ENCODE results near the gene GNAZ.

GNAZ gene

DNA sequence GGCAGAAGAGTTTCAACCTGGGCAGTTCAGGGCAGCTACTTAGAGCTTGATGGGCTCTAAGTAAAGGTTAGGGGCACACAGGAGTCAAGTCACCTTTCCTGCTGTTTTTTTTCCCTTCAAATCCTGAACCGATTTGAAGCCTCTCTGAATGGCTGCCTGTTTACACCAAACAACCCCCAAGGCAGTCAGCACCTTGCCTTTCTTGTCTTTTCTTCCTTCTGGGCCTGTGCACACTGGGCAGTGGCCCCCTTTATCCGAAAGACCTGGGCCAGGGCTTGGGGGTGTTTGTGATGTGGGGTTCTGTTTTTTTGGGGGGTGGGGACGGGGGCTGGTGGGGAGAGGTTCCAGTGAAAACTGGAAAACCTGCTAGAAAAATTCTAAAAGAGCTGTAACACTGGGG lies 67.1 kb downstream of the GNAZ start:
- DNase-seq (ENCODE audit: insufficient read length, low spot score) (no peak), FAIRE-seq (no peak)
- TF ChIP-seq POLR2AphosphoS5 (IDR thresholded peaks at IDR 0.05; ENCODE audit: low read depth, low read length) (no peak), TAF1 (IDR thresholded peaks at IDR 0.05; ENCODE audit: low read depth, low read length) (no peak), POLR2A (IDR thresholded peaks at IDR 0.05; ENCODE audit: low read depth, low read length) (no peak), POU2F2 (IDR thresholded peaks at IDR 0.05; ENCODE audit: low read depth, low read length) (no peak), SPI1 (IDR thresholded peaks at IDR 0.05; ENCODE audit: low read depth, low read length) (no peak), PAX5 (IDR thresholded peaks at IDR 0.05; ENCODE audit: insufficient read depth, low read length, severe bottlenecking) (no peak)

- peak; percentile 72 for TF ChIP-seq SPI1 (IDR thresholded peaks at IDR 0.05; ENCODE audit: low read depth, low read length)
- TF ChIP-seq POU2F2 (IDR thresholded peaks at IDR 0.05; ENCODE audit: low read depth, low read length): no peak
- DNase-seq (ENCODE audit: insufficient read length, low spot score): no peak
- peak; percentile 74 for FAIRE-seq
Measured at GRCh38 chr22:23137905-23138561, 67.7 kb downstream of the GNAZ start.

GRCh38 chr22:23138584-23139435 lies 68.5 kb downstream of the GNAZ start:
- TF ChIP-seq TAF1 (IDR thresholded peaks at IDR 0.05; ENCODE audit: low read depth, low read length) (no peak), PAX5 (IDR thresholded peaks at IDR 0.05; ENCODE audit: insufficient read depth, low read length, severe bottlenecking) (no peak), POLR2A (IDR thresholded peaks at IDR 0.05; ENCODE audit: low read depth, low read length) (no peak), SPI1 (IDR thresholded peaks at IDR 0.05; ENCODE audit: low read depth, low read length) (no peak), POLR2AphosphoS5 (IDR thresholded peaks at IDR 0.05; ENCODE audit: low read depth, low read length) (no peak), POU2F2 (IDR thresholded peaks at IDR 0.05; ENCODE audit: low read depth, low read length) (no peak)
- FAIRE-seq: no peak
- DNase-seq (ENCODE audit: insufficient read length, low spot score): no peak

- TF ChIP-seq TAF1 (IDR thresholded peaks at IDR 0.05; ENCODE audit: low read depth, low read length): no peak
- TF ChIP-seq PAX5 (IDR thresholded peaks at IDR 0.05; ENCODE audit: insufficient read depth, low read length, severe bottlenecking): no peak
- no peak for TF ChIP-seq SPI1 (IDR thresholded peaks at IDR 0.05; ENCODE audit: low read depth, low read length)
- no peak for TF ChIP-seq POLR2A (IDR thresholded peaks at IDR 0.05; ENCODE audit: low read depth, low read length)
- no peak for TF ChIP-seq POU2F2 (IDR thresholded peaks at IDR 0.05; ENCODE audit: low read depth, low read length)
- TF ChIP-seq POLR2AphosphoS5 (IDR thresholded peaks at IDR 0.05; ENCODE audit: low read depth, low read length): no peak
- no peak for DNase-seq (ENCODE audit: insufficient read length, low spot score)
- no peak for FAIRE-seq
Measured at GRCh38 chr22:23140385-23140784, 70.1 kb downstream of the GNAZ start.

DNA sequence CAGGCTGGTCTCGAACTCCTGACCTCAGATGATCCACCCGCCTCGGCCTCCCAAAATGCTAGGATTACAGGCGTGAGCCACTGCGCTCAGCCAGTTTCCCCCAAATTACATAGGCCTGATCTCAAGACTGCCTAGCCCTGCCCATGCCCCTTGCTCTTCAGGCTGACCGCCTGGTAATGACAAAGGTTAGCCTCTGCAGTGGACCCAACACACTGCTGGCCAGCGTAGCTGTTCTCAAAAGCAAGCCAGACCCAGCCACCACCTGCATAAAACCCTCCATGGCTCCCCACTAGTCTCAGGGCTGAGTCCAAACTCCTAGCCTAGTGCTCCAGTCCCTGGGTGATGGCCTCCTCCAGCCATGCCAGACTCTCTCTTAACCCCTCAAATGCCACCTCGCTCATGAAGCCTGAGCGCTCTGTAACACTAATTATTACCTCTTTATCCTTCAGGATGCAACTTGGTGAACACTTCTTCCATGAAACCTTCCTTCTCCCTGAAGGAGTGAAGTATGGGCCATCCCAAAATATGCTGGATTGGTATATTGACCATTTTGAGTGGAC lies 72.3 kb downstream of the GNAZ start:
- FAIRE-seq: no peak

DNA sequence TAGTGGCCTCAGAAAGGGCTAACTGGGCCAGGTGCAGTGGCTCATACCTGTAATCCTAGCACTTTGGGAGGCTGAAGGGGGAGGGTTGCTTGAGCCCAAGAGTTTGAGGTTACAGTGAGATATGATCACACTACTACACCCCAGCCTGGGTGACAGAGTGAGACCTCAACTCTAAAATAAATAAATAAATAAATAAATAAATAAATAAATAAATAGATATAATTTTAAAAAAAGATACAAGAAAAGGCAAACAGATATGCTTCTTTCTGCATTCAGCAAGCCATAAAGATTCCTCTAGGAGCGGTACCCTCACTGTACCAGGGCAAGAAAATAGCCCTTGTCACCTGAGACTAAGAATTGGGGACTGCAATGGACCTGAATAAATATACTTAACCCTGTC lies 72.8 kb downstream of the GNAZ start:
- FAIRE-seq (no peak), DNase-seq (ENCODE audit: insufficient read length, low spot score) (no peak)
- TF ChIP-seq SPI1 (IDR thresholded peaks at IDR 0.05; ENCODE audit: low read depth, low read length): no peak
- no peak for TF ChIP-seq POU2F2 (IDR thresholded peaks at IDR 0.05; ENCODE audit: low read depth, low read length)
- no peak for TF ChIP-seq POLR2A (IDR thresholded peaks at IDR 0.05; ENCODE audit: low read depth, low read length)
- TF ChIP-seq POLR2AphosphoS5 (IDR thresholded peaks at IDR 0.05; ENCODE audit: low read depth, low read length): no peak
- no peak for TF ChIP-seq PAX5 (IDR thresholded peaks at IDR 0.05; ENCODE audit: insufficient read depth, low read length, severe bottlenecking)
- no peak for TF ChIP-seq TAF1 (IDR thresholded peaks at IDR 0.05; ENCODE audit: low read depth, low read length)

More for the DNA sequence above, 72.3 kb downstream of the GNAZ start:
- no peak for TF ChIP-seq PAX5 (IDR thresholded peaks at IDR 0.05; ENCODE audit: insufficient read depth, low read length, severe bottlenecking)
- TF ChIP-seq POU2F2 (IDR thresholded peaks at IDR 0.05; ENCODE audit: low read depth, low read length): no peak
- TF ChIP-seq POLR2AphosphoS5 (IDR thresholded peaks at IDR 0.05; ENCODE audit: low read depth, low read length): no peak
- TF ChIP-seq SPI1 (IDR thresholded peaks at IDR 0.05; ENCODE audit: low read depth, low read length): no peak
- no peak for TF ChIP-seq POLR2A (IDR thresholded peaks at IDR 0.05; ENCODE audit: low read depth, low read length)
- no peak for TF ChIP-seq TAF1 (IDR thresholded peaks at IDR 0.05; ENCODE audit: low read depth, low read length)
- no peak for DNase-seq (ENCODE audit: insufficient read length, low spot score)

DNA sequence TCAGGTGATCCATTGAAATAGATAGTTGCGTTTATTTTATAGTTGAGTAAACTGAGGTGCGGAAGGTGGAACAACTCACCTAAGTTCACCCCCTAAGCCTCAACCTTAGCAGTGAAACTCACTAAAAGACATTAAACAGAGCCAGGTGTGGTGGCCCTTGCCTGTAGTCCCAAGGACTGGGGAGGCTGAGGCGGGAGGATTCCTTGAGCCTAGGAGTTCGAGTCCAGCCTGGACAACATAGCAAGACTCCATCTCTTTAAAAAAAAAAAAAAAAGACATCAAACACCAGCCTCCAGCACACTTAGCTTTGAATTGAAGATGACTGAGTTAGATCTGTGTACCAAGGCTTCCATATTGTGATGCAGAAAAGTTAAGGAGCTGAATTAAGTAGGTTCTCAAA lies 74.1 kb downstream of the GNAZ start:
- FAIRE-seq (no peak), DNase-seq (ENCODE audit: insufficient read length, low spot score) (no peak)
- TF ChIP-seq PAX5 (IDR thresholded peaks at IDR 0.05; ENCODE audit: insufficient read depth, low read length, severe bottlenecking) (no peak), POLR2AphosphoS5 (IDR thresholded peaks at IDR 0.05; ENCODE audit: low read depth, low read length) (no peak), TAF1 (IDR thresholded peaks at IDR 0.05; ENCODE audit: low read depth, low read length) (no peak), POU2F2 (IDR thresholded peaks at IDR 0.05; ENCODE audit: low read depth, low read length) (no peak)

DNA sequence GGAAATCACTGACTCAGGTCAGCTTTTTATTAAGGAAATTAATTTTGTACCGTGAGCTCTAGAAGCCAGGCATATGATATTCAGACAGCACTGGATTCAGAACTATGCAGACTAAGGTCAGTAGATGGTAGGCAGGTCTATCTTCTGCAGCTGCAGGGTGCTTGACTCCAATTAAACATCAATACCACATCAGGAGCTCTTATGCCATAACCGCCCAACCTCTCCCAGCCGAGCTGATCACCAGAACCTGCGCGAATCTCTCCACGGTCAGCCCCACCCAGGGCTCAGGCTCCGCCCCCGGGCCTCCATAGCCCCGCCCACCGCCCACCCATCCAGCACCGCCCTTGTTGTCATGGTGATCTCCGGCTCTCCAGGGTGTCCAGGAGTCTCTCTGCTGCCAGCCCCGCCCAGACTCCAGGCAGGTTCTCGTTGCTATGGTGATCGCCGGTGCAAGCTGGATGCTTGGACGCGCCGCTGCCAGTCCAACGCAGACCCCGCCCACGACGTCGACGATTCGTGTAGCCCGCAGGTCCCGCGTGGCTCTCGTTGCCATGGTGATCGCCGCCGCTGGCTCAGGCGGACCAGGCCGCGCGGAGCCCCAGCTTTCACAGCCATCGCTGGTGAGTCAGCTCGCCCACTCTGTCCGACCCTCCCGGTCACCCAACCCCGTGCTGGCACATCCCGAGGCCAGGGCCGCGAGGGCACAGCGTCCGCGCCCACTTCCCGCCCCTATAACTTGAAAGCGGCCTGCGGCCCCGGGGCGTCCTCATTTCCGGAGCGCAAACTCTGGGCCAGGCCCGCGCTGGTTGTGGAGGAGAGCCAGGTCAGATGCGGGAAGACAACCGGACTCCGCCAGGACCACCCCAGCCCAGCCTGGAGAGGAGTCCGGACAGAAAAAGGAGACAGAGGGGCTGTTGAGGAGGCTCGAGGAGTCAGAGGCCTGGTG lies 74.9 kb downstream of the GNAZ start, which contains the start of gene RAB36:
TSS of gene RAB36 (plus strand) at position 546 of the 946 bp plus-strand sequence. CDS start 1,140 bp downstream, outside the sequence.
- FAIRE-seq: peak; percentile 93
- TF ChIP-seq SPI1 (IDR thresholded peaks at IDR 0.05; ENCODE audit: low read depth, low read length) (no peak), PAX5 (IDR thresholded peaks at IDR 0.05; ENCODE audit: insufficient read depth, low read length, severe bottlenecking) (no peak)
- DNase-seq (ENCODE audit: insufficient read length, low spot score): peak; percentile 86

All from GM12891 (cell line).